ENCODE measurements around the gene SLC22A17. TPM values are rescaled to one million over a fixed set of nuclear protein-coding genes. Genes with fewer than 3 reads are reported as not detected.

SLC22A17 gene
- total RNA-seq, 1 experiment from 2014 or later = 25.9 TPM

GRCh38 chr14:23384364-23385080 is 31.8 kb upstream of the SLC22A17 start:
- DNase-seq (ENCODE audit: low spot score) = no peak
- in situ Hi-C loops (cut with HindIII; ENCODE audit: low sequenced_read_pairs) = no loop called here

GRCh38 chr14:23382731-23383440 is 30.2 kb upstream of the SLC22A17 start:
- in situ Hi-C loops (cut with HindIII; ENCODE audit: low sequenced_read_pairs) = no loop called here
- no peak for DNase-seq (ENCODE audit: low spot score)

GRCh38 chr14:23382276-23382675 is 29.6 kb upstream of the SLC22A17 start:
- in situ Hi-C loops (cut with HindIII; ENCODE audit: low sequenced_read_pairs) = no loop called here
- no peak for DNase-seq (ENCODE audit: low spot score)

GRCh38 chr14:23381871-23382270 is 29.2 kb upstream of the SLC22A17 start:
- DNase-seq (ENCODE audit: low spot score) = no peak
- in situ Hi-C loops (cut with HindIII; ENCODE audit: low sequenced_read_pairs) = no loop called here

GRCh38 chr14:23380976-23381375 is 28.3 kb upstream of the SLC22A17 start:
- peak; percentile 24 for DNase-seq (ENCODE audit: low spot score)
- in situ Hi-C loops (cut with HindIII; ENCODE audit: low sequenced_read_pairs) = no loop called here

- in situ Hi-C loops (cut with HindIII; ENCODE audit: low sequenced_read_pairs) = no loop called here
- no peak for DNase-seq (ENCODE audit: low spot score)
These were observed 27.7 kb upstream of the SLC22A17 start for GRCh38 chr14:23380197-23380914.

GRCh38 chr14:23379366-23380196 is 26.9 kb upstream of the SLC22A17 start:
- in situ Hi-C loops (cut with HindIII; ENCODE audit: low sequenced_read_pairs) = no loop called here

GRCh38 chr14:23378612-23379220 is 26.0 kb upstream of the SLC22A17 start:
- DNase-seq (ENCODE audit: low spot score) = no peak
- in situ Hi-C loops (cut with HindIII; ENCODE audit: low sequenced_read_pairs) = no loop called here

More at GRCh38 chr14:23379366-23380196, 26.9 kb upstream of the SLC22A17 start:
- DNase-seq (ENCODE audit: low spot score) = peak; percentile 46

GRCh38 chr14:23377573-23378563 is 25.2 kb upstream of the SLC22A17 start:
- DNase-seq (ENCODE audit: low spot score) = no peak
- in situ Hi-C loops (cut with HindIII; ENCODE audit: low sequenced_read_pairs) = no loop called here

- in situ Hi-C loops (cut with HindIII; ENCODE audit: low sequenced_read_pairs) = no loop called here
These were observed 24.5 kb upstream of the SLC22A17 start for GRCh38 chr14:23377198-23377550.

GRCh38 chr14:23376482-23377197 is 24.0 kb upstream of the SLC22A17 start, which contains the start of gene CMTM5:
Gene CMTM5, plus strand, starts transcription at chr14:23377046. Its CDS starts 206 bp downstream, at chr14:23377252.
- DNase-seq (ENCODE audit: low spot score) = peak; percentile 32
- in situ Hi-C loops (cut with HindIII; ENCODE audit: low sequenced_read_pairs) = no loop called here

More at GRCh38 chr14:23377198-23377550, 24.5 kb upstream of the SLC22A17 start:
- DNase-seq (ENCODE audit: low spot score) = no peak

GRCh38 chr14:23375527-23376251 is 23.0 kb upstream of the SLC22A17 start:
- no peak for DNase-seq (ENCODE audit: low spot score)
- in situ Hi-C loops (cut with HindIII; ENCODE audit: low sequenced_read_pairs) = no loop called here

GRCh38 chr14:23373041-23373440 is 20.4 kb upstream of the SLC22A17 start:
- in situ Hi-C loops (cut with HindIII; ENCODE audit: low sequenced_read_pairs) = no loop called here
- no peak for DNase-seq (ENCODE audit: low spot score)

- no peak for DNase-seq (ENCODE audit: low spot score)
- in situ Hi-C loops (cut with HindIII; ENCODE audit: low sequenced_read_pairs) = no loop called here
These were observed 19.8 kb upstream of the SLC22A17 start, which contains the start of gene IL25 for GRCh38 chr14:23372509-23372908. Gene IL25, plus strand, starts transcription at chr14:23372809.

- in situ Hi-C loops (cut with HindIII; ENCODE audit: low sequenced_read_pairs) = no loop called here
These were observed 19.2 kb upstream of the SLC22A17 start for GRCh38 chr14:23371865-23372264.

GRCh38 chr14:23370221-23370620 is 17.5 kb upstream of the SLC22A17 start:
- no peak for DNase-seq (ENCODE audit: low spot score)
- in situ Hi-C loops (cut with HindIII; ENCODE audit: low sequenced_read_pairs) = no loop called here

More at GRCh38 chr14:23371865-23372264, 19.2 kb upstream of the SLC22A17 start:
- DNase-seq (ENCODE audit: low spot score) = no peak

Data from G401 (cell line).